SK-N-SH treated with all-trans-retinoic acid at 6 μM for 48 hours (cell line): ENCODE results near the gene ZBTB16.

Source experiments
- ATAC-seq: fragments of 200-7000 bp; cut with Tn5 transposase; 3 replicates; pipeline ENCODE4 v1.9.1; 2020; ENCODE audit warnings: mild to moderate bottlenecking, moderate library complexity
- ARNTL ChIP-seq: fragments of 450-650 bp; formaldehyde crosslinking; IDR thresholded peaks from 2 replicates; pipeline ENCODE4 v1.5.0; 2020; ENCODE audit warnings: low read depth, mild to moderate bottlenecking, moderate library complexity, borderline replicate concordance
- BACH2 ChIP-seq: fragments of 250-450 bp; sonication (Bioruptor Pico); IDR thresholded peaks from 2 replicates; pipeline ENCODE4 v1.9.0; 2021; ENCODE audit warnings: mild to moderate bottlenecking, borderline replicate concordance
- CSRNP3 ChIP-seq: fragments of 250-450 bp; sonication (Bioruptor Pico); IDR thresholded peaks from 2 replicates; pipeline ENCODE4 v1.5.1; 2021; ENCODE audit warnings: mild to moderate bottlenecking, moderate library complexity
- ESRRG ChIP-seq: fragments of 250-450 bp; sonication (Bioruptor Pico); IDR thresholded peaks from 2 replicates; pipeline ENCODE4 v1.6.1; 2021; ENCODE audit warnings: mild to moderate bottlenecking
- GLIS3 ChIP-seq: fragments of 250-450 bp; sonication (Bioruptor Pico); IDR thresholded peaks from 2 replicates; pipeline ENCODE4 v1.5.0; 2020; ENCODE audit warnings: mild to moderate bottlenecking, moderate library complexity
- OSR1 ChIP-seq: fragments of 250-450 bp; sonication (Bioruptor Pico); IDR thresholded peaks from 2 replicates; pipeline ENCODE4 v1.8.0; 2022; ENCODE audit warnings: moderate library complexity, mild to moderate bottlenecking, inconsistent platforms
- PATZ1 ChIP-seq: fragments of 250-450 bp; sonication (Bioruptor Pico); IDR thresholded peaks from 2 replicates; pipeline ENCODE4 v1.8.0; 2020; ENCODE audit warnings: mild to moderate bottlenecking, moderate library complexity, borderline replicate concordance
- POU6F1 ChIP-seq: fragments of 250-450 bp; sonication (Bioruptor Pico); IDR thresholded peaks from 2 replicates; pipeline ENCODE4 v1.8.0; 2021; ENCODE audit warnings: low read depth, mild to moderate bottlenecking, moderate library complexity, borderline replicate concordance
- RARB ChIP-seq: fragments of 250-450 bp; sonication (Bioruptor Pico); IDR thresholded peaks from 2 replicates; pipeline ENCODE4 v1.8.0; 2021; ENCODE audit warnings: mild to moderate bottlenecking, moderate library complexity
- SNAI2 ChIP-seq: fragments of 250-450 bp; sonication (Bioruptor Pico); IDR thresholded peaks from 2 replicates; pipeline ENCODE4 v1.5.0; 2020; ENCODE audit warnings: mild to moderate bottlenecking, moderate library complexity
- TCF4 ChIP-seq: fragments of 250-450 bp; sonication (Bioruptor Pico); IDR thresholded peaks from 2 replicates; pipeline ENCODE4 v1.8.0; 2021; ENCODE audit warnings: mild to moderate bottlenecking, moderate library complexity, borderline replicate concordance
- TOX ChIP-seq: fragments of 250-450 bp; sonication (Bioruptor Pico); IDR thresholded peaks from 2 replicates; pipeline ENCODE4 v1.8.0; 2021; ENCODE audit warnings: mild to moderate bottlenecking, moderate library complexity, borderline replicate concordance
- ZFP3 ChIP-seq: fragments of 250-450 bp; sonication (Bioruptor Pico); IDR thresholded peaks from 2 replicates; pipeline ENCODE4 v1.5.0; 2020; ENCODE audit warnings: mild to moderate bottlenecking, moderate library complexity
- ZFP30 ChIP-seq: fragments of 450-650 bp; formaldehyde crosslinking; IDR thresholded peaks from 2 replicates; pipeline ENCODE4 v1.5.0; 2022; ENCODE audit warnings: mild to moderate bottlenecking, moderate library complexity
- ZNF70 ChIP-seq: fragments of 450-650 bp; formaldehyde crosslinking; IDR thresholded peaks from 2 replicates; pipeline ENCODE4 v1.5.0; 2020; ENCODE audit warnings: mild to moderate bottlenecking, moderate library complexity
- ZNF8 ChIP-seq: fragments of 450-650 bp; formaldehyde crosslinking; IDR thresholded peaks from 2 replicates; pipeline ENCODE4 v1.5.0; 2020; ENCODE audit warnings: mild to moderate bottlenecking, moderate library complexity
- TF ChIP-seq, protein P1 (sequence below): fragments of 250-450 bp; sonication (Bioruptor Pico); IDR thresholded peaks from 2 replicates; pipeline ENCODE4 v1.5.1; 2020; ENCODE audit warnings: low read depth, mild to moderate bottlenecking, moderate library complexity
- TF ChIP-seq, protein P2 (sequence below): fragments of 250-450 bp; sonication (Bioruptor Pico); IDR thresholded peaks from 2 replicates; pipeline ENCODE4 v1.5.0; 2020; ENCODE audit warnings: mild to moderate bottlenecking, moderate library complexity

Gene ZBTB16

GRCh38 chr11:114239753-114240161, 180.2 kb downstream of the ZBTB16 start (continued):
- TF ChIP-seq POU6F1 (CRISPR knock-in tag) (no peak), ZNF8 (CRISPR knock-in tag) (no peak)
- TF ChIP-seq, protein P1, sequence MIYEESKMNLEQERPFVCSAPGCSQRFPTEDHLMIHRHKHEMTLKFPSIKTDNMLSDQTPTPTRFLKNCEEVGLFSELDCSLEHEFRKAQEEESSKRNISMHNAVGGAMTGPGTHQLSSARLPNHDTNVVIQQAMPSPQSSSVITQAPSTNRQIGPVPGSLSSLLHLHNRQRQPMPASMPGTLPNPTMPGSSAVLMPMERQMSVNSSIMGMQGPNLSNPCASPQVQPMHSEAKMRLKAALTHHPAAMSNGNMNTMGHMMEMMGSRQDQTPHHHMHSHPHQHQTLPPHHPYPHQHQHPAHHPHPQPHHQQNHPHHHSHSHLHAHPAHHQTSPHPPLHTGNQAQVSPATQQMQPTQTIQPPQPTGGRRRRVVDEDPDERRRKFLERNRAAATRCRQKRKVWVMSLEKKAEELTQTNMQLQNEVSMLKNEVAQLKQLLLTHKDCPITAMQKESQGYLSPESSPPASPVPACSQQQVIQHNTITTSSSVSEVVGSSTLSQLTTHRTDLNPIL (CRISPR knock-in tag), result no peak

- no peak for ATAC-seq
- TF ChIP-seq, protein P2, sequence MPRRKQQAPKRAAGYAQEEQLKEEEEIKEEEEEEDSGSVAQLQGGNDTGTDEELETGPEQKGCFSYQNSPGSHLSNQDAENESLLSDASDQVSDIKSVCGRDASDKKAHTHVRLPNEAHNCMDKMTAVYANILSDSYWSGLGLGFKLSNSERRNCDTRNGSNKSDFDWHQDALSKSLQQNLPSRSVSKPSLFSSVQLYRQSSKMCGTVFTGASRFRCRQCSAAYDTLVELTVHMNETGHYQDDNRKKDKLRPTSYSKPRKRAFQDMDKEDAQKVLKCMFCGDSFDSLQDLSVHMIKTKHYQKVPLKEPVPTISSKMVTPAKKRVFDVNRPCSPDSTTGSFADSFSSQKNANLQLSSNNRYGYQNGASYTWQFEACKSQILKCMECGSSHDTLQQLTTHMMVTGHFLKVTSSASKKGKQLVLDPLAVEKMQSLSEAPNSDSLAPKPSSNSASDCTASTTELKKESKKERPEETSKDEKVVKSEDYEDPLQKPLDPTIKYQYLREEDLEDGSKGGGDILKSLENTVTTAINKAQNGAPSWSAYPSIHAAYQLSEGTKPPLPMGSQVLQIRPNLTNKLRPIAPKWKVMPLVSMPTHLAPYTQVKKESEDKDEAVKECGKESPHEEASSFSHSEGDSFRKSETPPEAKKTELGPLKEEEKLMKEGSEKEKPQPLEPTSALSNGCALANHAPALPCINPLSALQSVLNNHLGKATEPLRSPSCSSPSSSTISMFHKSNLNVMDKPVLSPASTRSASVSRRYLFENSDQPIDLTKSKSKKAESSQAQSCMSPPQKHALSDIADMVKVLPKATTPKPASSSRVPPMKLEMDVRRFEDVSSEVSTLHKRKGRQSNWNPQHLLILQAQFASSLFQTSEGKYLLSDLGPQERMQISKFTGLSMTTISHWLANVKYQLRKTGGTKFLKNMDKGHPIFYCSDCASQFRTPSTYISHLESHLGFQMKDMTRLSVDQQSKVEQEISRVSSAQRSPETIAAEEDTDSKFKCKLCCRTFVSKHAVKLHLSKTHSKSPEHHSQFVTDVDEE (CRISPR knock-in tag), result no peak
- TF ChIP-seq SNAI2 (CRISPR knock-in tag) (no peak), GLIS3 (CRISPR knock-in tag) (no peak), TCF4 (CRISPR knock-in tag) (no peak), OSR1 (CRISPR knock-in tag) (no peak), TOX (CRISPR knock-in tag) (no peak), ZFP30 (CRISPR knock-in tag) (no peak), CSRNP3 (CRISPR knock-in tag) (no peak), ESRRG (CRISPR knock-in tag) (no peak), ZNF70 (CRISPR knock-in tag) (no peak), BACH2 (CRISPR knock-in tag) (no peak), PATZ1 (CRISPR knock-in tag) (no peak), ZFP3 (CRISPR knock-in tag) (no peak), RARB (no peak), ZNF8 (CRISPR knock-in tag) (no peak), POU6F1 (CRISPR knock-in tag) (no peak), ARNTL (CRISPR knock-in tag) (no peak)
- TF ChIP-seq, protein P1 (CRISPR knock-in tag), result no peak
These were observed 182.5 kb downstream of the ZBTB16 start for GRCh38 chr11:114242032-114242431.
